ENCODE measurements around the gene CLCN2. TPM values are rescaled to one million over a fixed set of nuclear protein-coding genes. Genes with fewer than 3 reads are reported as not detected.

The CLCN2 gene
- total and polyA plus RNA-seq, 12 donors = 7.5 to 27.8 (median 14.9) TPM

DNA sequence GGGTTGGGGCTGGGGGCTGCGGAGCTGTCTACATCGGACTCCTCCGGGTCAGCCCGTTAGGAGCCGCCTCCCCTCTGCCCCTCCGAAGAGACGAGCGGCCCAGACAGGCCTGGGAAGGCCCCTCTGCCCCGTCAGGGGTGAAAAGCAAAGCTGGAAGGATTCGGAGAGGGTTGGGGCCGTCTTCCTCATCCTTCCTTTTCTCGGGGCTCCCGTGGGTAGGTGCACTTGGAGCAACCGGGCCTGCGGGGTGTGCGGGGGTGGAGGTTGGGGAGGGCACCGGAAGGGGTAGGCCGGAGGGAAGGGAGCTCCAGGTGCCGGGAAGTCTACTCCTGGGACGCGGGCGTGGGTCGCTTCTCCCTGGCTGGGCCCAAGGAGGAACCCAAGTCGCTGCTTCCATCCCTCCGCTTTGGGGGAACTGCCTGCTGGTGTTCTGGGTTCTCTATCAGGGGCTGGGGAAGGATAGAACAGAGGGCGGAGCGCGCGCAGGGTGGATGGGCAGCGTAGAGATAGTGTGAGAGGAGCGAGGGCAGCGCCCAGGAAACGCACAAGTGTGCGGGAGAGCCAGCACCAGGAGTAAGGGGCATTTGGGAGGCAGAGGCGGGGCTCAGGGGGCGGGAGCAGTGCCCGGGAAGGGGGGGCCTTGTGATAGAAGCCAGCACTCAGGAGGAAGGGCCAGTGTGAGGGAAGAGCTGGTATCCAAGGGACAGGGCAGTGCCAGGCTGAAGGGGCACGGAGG, 695 bp upstream of the CLCN2 start:
- 0 to 1% (median 0%) methylated on average over 15 to 38 of the region's 38 CpGs for WGBS, 4 donors
- Histone ChIP-seq H3K27me3 (no peaks in the 10 kb centered on the region), H3K36me3 (replicated peaks in 1 of 2) (peaks cover 0 to 29% of the 10 kb centered on the region in 2 donors), H3K4me1 (replicated peaks in 1 of 2) (peaks cover 13 to 41% of the 10 kb centered on the region in 2 donors), H3K4me3 (peak overlapping the region; percentile 49 to 88 (median 76)), H3K27ac (peak overlapping the region; percentile 80 to 100 (median 97)), H3K9me3 (replicated peaks in 1 of 3) (no peaks in the 10 kb centered on the region)
- TF ChIP-seq, protein P1, sequence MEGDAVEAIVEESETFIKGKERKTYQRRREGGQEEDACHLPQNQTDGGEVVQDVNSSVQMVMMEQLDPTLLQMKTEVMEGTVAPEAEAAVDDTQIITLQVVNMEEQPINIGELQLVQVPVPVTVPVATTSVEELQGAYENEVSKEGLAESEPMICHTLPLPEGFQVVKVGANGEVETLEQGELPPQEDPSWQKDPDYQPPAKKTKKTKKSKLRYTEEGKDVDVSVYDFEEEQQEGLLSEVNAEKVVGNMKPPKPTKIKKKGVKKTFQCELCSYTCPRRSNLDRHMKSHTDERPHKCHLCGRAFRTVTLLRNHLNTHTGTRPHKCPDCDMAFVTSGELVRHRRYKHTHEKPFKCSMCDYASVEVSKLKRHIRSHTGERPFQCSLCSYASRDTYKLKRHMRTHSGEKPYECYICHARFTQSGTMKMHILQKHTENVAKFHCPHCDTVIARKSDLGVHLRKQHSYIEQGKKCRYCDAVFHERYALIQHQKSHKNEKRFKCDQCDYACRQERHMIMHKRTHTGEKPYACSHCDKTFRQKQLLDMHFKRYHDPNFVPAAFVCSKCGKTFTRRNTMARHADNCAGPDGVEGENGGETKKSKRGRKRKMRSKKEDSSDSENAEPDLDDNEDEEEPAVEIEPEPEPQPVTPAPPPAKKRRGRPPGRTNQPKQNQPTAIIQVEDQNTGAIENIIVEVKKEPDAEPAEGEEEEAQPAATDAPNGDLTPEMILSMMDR (IDR thresholded peaks at IDR 0.05) = no peak
- TF ChIP-seq POLR2A (IDR thresholded peaks at IDR 0.05) = peak; percentile 60 to 68
- intact Hi-C loops (cut with DNase I) = no loop called here
- DNase-seq = peak; percentile 65 to 91 (median 83)

DNA sequence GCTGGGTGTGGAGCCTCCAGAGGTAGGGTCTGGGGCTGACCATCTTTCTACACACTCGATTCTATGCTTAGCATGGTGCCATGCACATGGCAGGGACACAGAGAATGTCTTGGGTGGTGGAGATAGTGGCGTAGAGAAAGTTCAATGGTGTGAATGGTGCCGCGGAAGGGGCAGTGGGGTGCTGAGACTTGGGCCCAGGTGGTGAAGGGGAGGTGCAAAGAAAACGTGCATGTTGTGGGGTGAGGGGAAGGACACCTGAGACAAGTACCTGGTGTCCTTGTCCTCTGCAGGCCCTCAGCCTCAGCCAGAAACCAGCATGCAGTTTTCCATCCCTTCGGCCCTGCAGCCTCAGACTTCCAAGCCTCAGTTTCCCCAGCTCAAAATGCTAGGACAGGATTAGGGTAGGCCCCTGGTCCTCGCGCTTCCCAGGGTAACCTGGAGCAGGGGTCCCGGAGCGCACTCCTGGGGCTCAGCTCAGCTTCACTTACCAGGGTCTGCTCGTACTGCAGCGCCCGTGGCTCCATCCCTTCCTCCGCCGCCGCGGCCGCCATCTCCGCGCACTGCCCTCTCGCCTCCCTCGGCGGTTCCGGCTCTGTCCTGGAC, 375 bp downstream of the CLCN2 start:
- no peaks in the 10 kb centered on the region for H3K9me3 ChIP-seq (replicated peaks in 1 of 3)
- intact Hi-C loops (cut with DNase I) = no loop called here
- H3K27me3 ChIP-seq = no peaks in the 10 kb centered on the region
- peaks cover 13 to 41% of the 10 kb centered on the region in 2 donors for H3K4me1 ChIP-seq (replicated peaks in 1 of 2)
- TF ChIP-seq POLR2A (IDR thresholded peaks at IDR 0.05) = no peak
- TF ChIP-seq, protein P1 (IDR thresholded peaks at IDR 0.05) = no peak
- WGBS, 4 donors = 6 to 29% (median 11%) methylated on average over 6 to 24 of the region's 24 CpGs
- peak in 1 of 7 donors; percentile 42 for DNase-seq
- peaks cover 0 to 24% of the 10 kb centered on the region in 2 donors for H3K36me3 ChIP-seq (replicated peaks in 1 of 2)
- H3K27ac ChIP-seq = peak overlapping the region in 3 of 5 donors; percentile 95 to 100 (median 97)
- H3K4me3 ChIP-seq = peak overlapping the region in 3 of 4 donors; percentile 49 to 88 (median 88)

DNA sequence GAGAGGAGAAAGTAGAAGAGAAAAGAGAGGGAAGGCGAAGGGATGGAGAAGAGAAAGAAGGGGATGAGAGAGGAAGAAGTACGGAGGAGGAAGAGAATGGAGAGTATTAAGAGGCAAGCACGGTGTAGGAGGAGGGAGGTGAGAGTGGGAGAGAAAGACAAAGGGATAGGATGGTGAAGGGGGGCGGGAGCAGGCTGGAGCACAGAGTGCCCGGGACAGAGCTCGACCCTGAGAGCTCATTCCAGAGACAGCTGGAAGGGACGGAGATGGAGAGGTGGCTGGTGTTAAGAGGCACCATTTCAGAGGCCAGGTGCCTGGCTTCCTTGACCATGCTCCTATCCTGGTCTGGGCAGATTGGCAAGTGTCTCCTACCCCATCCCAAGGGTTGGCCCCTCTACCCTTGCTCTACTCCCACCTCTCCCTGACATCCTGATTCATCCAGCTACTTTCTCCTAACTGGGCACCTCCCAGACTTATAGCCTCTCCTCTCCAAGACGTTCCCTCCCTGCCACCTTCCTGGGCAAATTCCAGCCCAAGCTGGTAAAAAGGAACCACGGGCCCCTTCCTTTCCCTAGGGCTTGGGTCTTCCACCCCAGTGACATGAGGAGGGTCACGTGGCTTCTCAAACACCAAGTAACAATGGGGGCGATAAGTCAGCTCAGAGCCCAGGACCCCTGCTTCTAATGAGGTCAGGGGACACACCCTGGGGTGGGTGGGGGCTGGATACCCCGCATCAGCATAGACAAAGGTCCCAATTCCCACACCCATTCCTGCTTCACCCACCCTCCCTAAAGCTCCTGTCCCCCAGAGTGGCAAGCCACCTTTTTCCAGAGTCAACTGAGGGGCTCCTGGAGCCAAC, 1.1 kb downstream of the CLCN2 start:
- Histone ChIP-seq H3K4me1 (replicated peaks in 1 of 2) (peaks cover 13 to 45% of the 10 kb centered on the region in 2 donors), H3K9me3 (replicated peaks in 1 of 3) (no peaks in the 10 kb centered on the region), H3K27ac (no peak overlapping the region), H3K4me3 (peak overlapping the region in 1 of 4 donors; percentile 88), H3K27me3 (no peaks in the 10 kb centered on the region), H3K36me3 (replicated peaks in 1 of 2) (peaks cover 0 to 22% of the 10 kb centered on the region in 2 donors)
- 59 to 64% (median 61%) methylated on average over 11 to 12 of the region's 12 CpGs for WGBS, 4 donors
- DNase-seq = no peak
- TF ChIP-seq, protein P1 (IDR thresholded peaks at IDR 0.05) = no peak
- no peak for TF ChIP-seq POLR2A (IDR thresholded peaks at IDR 0.05)
- intact Hi-C loops (cut with DNase I) = no loop called here

DNA sequence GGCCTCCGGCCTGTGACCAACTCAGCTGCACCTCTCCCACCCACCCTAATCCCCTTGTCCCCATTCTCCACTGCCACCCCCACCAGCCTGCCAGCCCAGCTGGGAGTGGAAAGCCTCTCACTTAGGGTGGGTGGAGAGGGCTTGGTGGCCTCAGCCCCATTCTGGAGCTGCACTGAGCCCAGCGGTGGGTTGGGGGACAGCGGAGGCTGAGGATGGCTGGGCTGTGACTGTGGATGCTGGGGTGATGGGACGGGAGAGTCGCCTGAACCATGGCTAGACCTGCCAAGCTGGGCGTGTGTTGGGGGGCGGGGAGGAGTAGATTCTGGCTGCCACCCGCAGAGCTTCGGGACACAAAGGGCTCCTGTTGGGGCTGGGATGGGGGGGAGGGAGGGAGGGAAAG, 1.8 kb downstream of the CLCN2 start:
- H3K36me3 ChIP-seq (replicated peaks in 1 of 2) = peaks cover 0 to 21% of the 10 kb centered on the region in 2 donors
- H3K9me3 ChIP-seq (replicated peaks in 1 of 3) = no peaks in the 10 kb centered on the region
- intact Hi-C loops (cut with DNase I) = no loop called here
- DNase-seq = no peak
- WGBS, 4 donors = 61 to 79% (median 73%) methylated on average over 8 to 9 of the region's 9 CpGs
- TF ChIP-seq POLR2A (IDR thresholded peaks at IDR 0.05) = no peak
- TF ChIP-seq, protein P1 (IDR thresholded peaks at IDR 0.05) = no peak
- H3K4me3 ChIP-seq = no peak overlapping the region
- H3K4me1 ChIP-seq (replicated peaks in 1 of 2) = peaks cover 13 to 41% of the 10 kb centered on the region in 2 donors
- H3K27ac ChIP-seq = no peak overlapping the region
- H3K27me3 ChIP-seq = no peaks in the 10 kb centered on the region

Data from adrenal gland (tissue), 12 donors.